Measurements from ENCODE around the gene TAS2R39. TPM values are rescaled to one million over a fixed set of nuclear protein-coding genes. Genes with fewer than 3 reads are reported as not detected.

TAS2R39 gene
- not detected in 2 replicates for total RNA-seq

DNA sequence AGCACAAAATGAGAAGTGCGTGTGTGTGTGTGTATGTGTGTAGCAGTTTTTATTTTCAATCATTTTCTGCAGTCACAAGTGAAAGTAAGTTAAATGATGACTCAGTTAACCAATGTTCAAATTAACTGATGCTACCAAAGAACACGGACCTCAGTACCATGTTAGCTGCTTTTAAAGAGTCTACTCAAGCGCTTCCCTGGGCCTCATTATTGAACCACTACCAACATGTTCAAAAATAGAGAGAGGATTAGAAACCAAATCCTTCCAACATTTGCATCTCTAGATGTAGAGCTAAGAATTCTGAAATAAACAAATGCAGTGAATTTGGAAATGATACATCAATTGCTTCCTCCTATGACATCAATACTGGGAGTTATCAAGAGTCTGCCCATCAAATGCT is at the start of gene TAS2R39:
TSS of gene TAS2R39 (plus strand) at position 396 of the 400 bp plus-strand sequence. CDS start at position 396, 0 bp downstream.

DNA sequence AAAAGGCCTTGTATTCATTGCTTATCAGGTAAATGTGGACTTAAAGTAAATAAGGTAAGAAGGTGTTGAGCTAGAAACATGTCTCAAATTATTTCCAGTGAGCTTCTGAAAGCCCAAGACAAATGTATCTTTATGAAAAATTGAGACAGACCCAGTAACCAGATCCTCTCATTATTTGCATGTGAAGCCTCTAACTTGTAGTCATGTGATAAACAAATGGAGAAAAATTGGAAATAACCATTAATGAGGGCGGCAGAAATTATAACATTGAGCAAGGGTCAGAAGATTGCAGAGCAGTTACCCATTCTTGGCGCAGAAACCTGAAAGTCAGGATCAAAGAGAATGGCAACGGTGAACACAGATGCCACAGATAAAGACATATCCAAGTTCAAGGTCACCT is 38.5 kb downstream of the TAS2R39 start, which contains the start of gene TAS2R40:
TSS of gene TAS2R40 (plus strand) at position 301 of the 400 bp plus-strand sequence. CDS start at position 343, 42 bp downstream.

Other genes starting within 250 kb of the TAS2R39 start
- not detected in 2 replicates for gene TRPV5, start 249.7 kb upstream of the TAS2R39 start, total RNA-seq
- not detected in 2 replicates for gene LLCFC1, start 243.9 kb upstream of the TAS2R39 start, total RNA-seq
- not detected in 2 replicates for gene KEL, start 221.1 kb upstream of the TAS2R39 start, total RNA-seq
- not detected in 2 replicates for gene OR9A2, start 156.3 kb upstream of the TAS2R39 start, total RNA-seq
- gene OR6V1, start 131.1 kb upstream of the TAS2R39 start, total RNA-seq: not detected in 2 replicates
- gene PIP, start 51.3 kb upstream of the TAS2R39 start, total RNA-seq: not detected in 2 replicates
- not detected in 2 replicates for gene TAS2R40, start 38.6 kb downstream of the TAS2R39 start, total RNA-seq
- gene GSTK1, start 80.0 kb downstream of the TAS2R39 start, total RNA-seq: 66.9 and 81.5 TPM in 2 replicates
- not detected in 2 replicates for gene TMEM139, start 101.5 kb downstream of the TAS2R39 start, total RNA-seq
- 13.7 and 17.4 TPM in 2 replicates for gene CASP2, start 104.9 kb downstream of the TAS2R39 start, total RNA-seq
- gene CLCN1, start 132.7 kb downstream of the TAS2R39 start, total RNA-seq: not detected in 2 replicates
- 0.09 and 0.11 TPM in 2 replicates for gene FAM131B, start 179.3 kb downstream of the TAS2R39 start, total RNA-seq
- 10.4 and 11.5 TPM in 2 replicates for gene ZYX, start 197.9 kb downstream of the TAS2R39 start, total RNA-seq
- gene EPHA1, start 225.4 kb downstream of the TAS2R39 start, total RNA-seq: 0.11 and 0.17 TPM in 2 replicates